ENCODE results near the gene SPAG5.
A peak's percentile ranks its signal among the peaks of the same experiment; 100 is the strongest.

SPAG5 gene

DNA sequence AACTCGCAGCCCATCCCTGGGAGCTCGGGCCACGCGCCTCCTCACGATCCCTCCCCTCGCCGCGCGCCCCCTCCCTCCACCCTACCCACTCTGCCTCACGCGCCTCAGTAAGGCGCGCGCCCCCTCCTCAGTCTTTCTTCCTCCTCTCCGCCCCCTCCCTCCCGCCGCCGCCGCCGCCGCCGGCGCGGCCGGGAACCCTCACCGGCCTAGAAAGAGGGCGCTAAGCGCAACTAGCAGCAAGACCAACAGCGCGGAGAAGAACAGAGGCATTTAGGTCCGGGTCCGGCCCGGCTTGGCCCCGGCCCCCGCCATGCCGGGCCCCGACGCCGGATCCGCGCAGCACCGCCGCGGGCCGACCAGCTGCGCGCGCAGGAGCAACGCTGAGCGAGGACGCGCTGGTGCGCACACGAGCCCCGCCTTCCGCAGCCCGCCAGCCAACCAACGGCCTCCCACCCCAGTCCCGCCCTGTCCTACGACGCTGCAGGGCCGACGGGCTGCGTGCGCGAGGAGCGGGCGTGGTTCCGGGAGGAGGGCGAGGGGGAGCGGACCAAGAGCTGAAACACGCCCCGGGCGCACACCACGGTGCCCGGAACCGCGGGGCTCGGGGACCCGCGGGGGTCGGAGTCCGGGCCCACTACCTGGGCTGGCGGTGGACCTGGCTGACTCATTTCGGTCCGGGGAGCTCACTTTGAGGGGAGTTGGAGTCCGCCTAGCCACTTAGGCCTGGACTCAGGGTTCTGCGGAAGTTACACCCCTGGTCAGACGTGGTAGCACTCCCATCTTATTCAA is 46.2 kb upstream of the SPAG5 start, which contains the start of gene BLTP2:
BLTP2 (minus strand) TSS at position 372 of the 789 bp plus-strand sequence; CDS start at position 270, 102 bp downstream.
- peak within 1 kb of the TSS; percentile 74 for H3K4me3 ChIP-seq (replicated peaks; ENCODE audit: insufficient read depth, low read length)
- TF ChIP-seq, protein P1, sequence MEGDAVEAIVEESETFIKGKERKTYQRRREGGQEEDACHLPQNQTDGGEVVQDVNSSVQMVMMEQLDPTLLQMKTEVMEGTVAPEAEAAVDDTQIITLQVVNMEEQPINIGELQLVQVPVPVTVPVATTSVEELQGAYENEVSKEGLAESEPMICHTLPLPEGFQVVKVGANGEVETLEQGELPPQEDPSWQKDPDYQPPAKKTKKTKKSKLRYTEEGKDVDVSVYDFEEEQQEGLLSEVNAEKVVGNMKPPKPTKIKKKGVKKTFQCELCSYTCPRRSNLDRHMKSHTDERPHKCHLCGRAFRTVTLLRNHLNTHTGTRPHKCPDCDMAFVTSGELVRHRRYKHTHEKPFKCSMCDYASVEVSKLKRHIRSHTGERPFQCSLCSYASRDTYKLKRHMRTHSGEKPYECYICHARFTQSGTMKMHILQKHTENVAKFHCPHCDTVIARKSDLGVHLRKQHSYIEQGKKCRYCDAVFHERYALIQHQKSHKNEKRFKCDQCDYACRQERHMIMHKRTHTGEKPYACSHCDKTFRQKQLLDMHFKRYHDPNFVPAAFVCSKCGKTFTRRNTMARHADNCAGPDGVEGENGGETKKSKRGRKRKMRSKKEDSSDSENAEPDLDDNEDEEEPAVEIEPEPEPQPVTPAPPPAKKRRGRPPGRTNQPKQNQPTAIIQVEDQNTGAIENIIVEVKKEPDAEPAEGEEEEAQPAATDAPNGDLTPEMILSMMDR (IDR thresholded peaks at IDR 0.05; ENCODE audit: insufficient read depth, low read length) = no peak
- TF ChIP-seq GABPA (IDR thresholded peaks at IDR 0.05; ENCODE audit: low read depth) = peak; percentile 65
- peak; percentile 93 to 97 for DNase-seq (ENCODE audit: low read depth in 1 of 2, low spot score in 1 of 2)
- H3K27me3 ChIP-seq (ENCODE audit: insufficient read depth, poor library complexity, severe bottlenecking) = no peaks in the 10 kb centered on the region
- H3K27ac ChIP-seq (replicated peaks) = peak within 1 kb of the TSS; percentile 76

DNA sequence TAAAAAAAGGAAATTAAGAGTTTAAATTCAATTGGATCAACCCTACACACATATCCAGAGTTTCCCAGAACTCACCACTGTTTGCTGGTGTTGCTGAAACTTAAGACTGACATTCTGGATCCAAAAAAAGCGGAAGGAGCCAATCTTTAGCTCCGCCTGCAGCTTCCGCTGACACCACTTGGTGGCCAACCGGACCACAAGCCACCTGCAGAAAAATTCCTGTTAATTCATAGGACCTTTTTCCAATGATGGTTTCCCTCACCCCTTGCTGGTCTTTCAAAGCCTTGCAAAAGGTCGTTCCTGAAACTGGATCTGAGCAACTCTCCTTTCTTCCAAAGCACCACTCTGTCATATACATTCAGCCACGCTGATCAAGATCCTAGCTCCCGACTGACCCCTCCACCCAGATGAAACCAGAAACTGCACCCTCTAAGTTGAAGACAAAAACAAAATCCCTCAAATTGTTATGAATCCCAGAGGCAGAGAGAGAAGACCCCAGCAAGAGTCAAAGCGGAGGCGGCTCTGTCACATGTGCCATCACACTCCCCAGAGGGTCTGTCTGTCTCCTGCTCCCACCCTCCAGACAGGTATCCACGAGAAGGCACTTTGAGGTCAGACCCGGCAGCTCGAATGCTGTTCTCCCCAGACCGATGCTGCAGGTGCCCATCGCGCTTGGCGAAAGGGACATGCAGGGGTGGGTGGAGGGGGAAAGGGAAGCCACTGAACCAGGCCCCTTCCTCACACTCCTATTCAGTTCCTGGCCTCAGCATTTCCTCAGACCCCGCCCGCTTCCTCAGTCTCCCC is 45.4 kb upstream of the SPAG5 start:
- TF ChIP-seq POLR2AphosphoS5 (IDR thresholded peaks at IDR 0.05; ENCODE audit: low read depth) (peak; percentile 12; the same call in 1 of the 2 replicates), GABPA (IDR thresholded peaks at IDR 0.05; ENCODE audit: low read depth) (no peak), SPI1 (IDR thresholded peaks at IDR 0.05; ENCODE audit: borderline replicate concordance, low read depth) (peak; percentile 83)
- TF ChIP-seq, protein P2, sequence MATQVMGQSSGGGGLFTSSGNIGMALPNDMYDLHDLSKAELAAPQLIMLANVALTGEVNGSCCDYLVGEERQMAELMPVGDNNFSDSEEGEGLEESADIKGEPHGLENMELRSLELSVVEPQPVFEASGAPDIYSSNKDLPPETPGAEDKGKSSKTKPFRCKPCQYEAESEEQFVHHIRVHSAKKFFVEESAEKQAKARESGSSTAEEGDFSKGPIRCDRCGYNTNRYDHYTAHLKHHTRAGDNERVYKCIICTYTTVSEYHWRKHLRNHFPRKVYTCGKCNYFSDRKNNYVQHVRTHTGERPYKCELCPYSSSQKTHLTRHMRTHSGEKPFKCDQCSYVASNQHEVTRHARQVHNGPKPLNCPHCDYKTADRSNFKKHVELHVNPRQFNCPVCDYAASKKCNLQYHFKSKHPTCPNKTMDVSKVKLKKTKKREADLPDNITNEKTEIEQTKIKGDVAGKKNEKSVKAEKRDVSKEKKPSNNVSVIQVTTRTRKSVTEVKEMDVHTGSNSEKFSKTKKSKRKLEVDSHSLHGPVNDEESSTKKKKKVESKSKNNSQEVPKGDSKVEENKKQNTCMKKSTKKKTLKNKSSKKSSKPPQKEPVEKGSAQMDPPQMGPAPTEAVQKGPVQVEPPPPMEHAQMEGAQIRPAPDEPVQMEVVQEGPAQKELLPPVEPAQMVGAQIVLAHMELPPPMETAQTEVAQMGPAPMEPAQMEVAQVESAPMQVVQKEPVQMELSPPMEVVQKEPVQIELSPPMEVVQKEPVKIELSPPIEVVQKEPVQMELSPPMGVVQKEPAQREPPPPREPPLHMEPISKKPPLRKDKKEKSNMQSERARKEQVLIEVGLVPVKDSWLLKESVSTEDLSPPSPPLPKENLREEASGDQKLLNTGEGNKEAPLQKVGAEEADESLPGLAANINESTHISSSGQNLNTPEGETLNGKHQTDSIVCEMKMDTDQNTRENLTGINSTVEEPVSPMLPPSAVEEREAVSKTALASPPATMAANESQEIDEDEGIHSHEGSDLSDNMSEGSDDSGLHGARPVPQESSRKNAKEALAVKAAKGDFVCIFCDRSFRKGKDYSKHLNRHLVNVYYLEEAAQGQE (IDR thresholded peaks at IDR 0.05; ENCODE audit: insufficient replicate concordance, low read depth) = no peak
- TF ChIP-seq, protein P1 (IDR thresholded peaks at IDR 0.05; ENCODE audit: insufficient read depth, low read length) = peak; percentile 37
- Histone ChIP-seq H3K27me3 (ENCODE audit: insufficient read depth, poor library complexity, severe bottlenecking) (no peaks in the 10 kb centered on the region), H3K4me3 (replicated peaks; ENCODE audit: insufficient read depth, low read length) (peak overlapping the region; percentile 74), H3K27ac (replicated peaks) (peak overlapping the region; percentile 72)
- peak; percentile 54 to 82 for DNase-seq (ENCODE audit: low read depth in 1 of 2, low spot score in 1 of 2)

DNA sequence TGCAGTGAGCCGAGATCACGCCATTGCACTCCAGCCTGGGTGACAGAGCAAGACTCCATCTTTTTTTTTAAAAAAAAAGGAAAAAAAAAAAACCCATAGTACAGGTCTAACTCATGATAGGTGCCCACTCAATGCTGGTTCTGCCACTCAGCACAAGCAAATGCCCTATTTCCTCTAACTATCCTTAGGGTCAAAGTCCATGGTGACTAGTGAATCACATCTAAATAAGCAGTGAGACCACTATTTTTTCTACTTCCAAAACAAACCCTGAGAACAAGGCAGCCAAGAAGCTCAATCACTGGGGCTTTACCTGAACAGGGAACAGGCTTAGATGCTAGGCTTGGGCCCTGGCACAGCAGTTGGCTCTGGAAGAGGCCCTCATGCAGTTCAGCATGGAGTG is 42.8 kb upstream of the SPAG5 start:
- Histone ChIP-seq H3K4me3 (replicated peaks; ENCODE audit: insufficient read depth, low read length) (no peak overlapping the region), H3K27ac (replicated peaks) (no peak overlapping the region), H3K27me3 (ENCODE audit: insufficient read depth, poor library complexity, severe bottlenecking) (no peaks in the 10 kb centered on the region)
- TF ChIP-seq SPI1 (IDR thresholded peaks at IDR 0.05; ENCODE audit: borderline replicate concordance, low read depth) (no peak), POLR2AphosphoS5 (IDR thresholded peaks at IDR 0.05; ENCODE audit: low read depth) (no peak)
- TF ChIP-seq, protein P2 (IDR thresholded peaks at IDR 0.05; ENCODE audit: insufficient replicate concordance, low read depth) = no peak
- no peak for DNase-seq (ENCODE audit: low read depth in 1 of 2, low spot score in 1 of 2)

DNA sequence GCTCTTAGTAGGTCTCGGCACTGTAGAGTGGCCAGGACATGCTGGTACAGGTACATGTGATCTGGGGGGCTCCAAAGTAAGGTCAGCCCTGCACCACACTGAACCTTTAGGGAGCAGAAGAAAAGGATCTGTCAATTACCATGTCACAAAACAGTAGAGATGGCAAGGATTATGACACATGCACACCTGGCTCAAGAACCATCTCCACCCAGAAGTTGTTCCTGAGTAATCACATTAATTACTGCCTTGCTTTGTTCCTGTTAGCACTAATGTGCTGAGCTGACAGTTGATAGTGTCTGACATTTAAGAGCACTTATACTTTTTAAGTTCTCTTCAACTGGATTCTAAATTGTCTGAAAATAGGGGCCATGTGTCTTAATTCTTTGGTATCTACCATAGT is 36.7 kb upstream of the SPAG5 start:
- Histone ChIP-seq H3K4me3 (replicated peaks; ENCODE audit: insufficient read depth, low read length) (no peak overlapping the region), H3K27ac (replicated peaks) (no peak overlapping the region), H3K27me3 (ENCODE audit: insufficient read depth, poor library complexity, severe bottlenecking) (no peaks in the 10 kb centered on the region)
- TF ChIP-seq, protein P2 (IDR thresholded peaks at IDR 0.05; ENCODE audit: insufficient replicate concordance, low read depth) = no peak
- TF ChIP-seq SPI1 (IDR thresholded peaks at IDR 0.05; ENCODE audit: borderline replicate concordance, low read depth) (no peak), GABPA (IDR thresholded peaks at IDR 0.05; ENCODE audit: low read depth) (no peak), POLR2AphosphoS5 (IDR thresholded peaks at IDR 0.05; ENCODE audit: low read depth) (no peak)
- TF ChIP-seq, protein P1 (IDR thresholded peaks at IDR 0.05; ENCODE audit: insufficient read depth, low read length) = no peak
- no peak for DNase-seq (ENCODE audit: low read depth in 1 of 2, low spot score in 1 of 2)

Data from HL-60 (cell line).